D721Med (cell line): ENCODE results near the gene SEC16A.

ENCODE experiments used
- DNase-seq: peaks from one replicate; pipeline ENCODE4 v3.0.0; 2011; ENCODE audit warnings: low spot score; ENCODE audit not compliant: insufficient read length
- FAIRE-seq: peaks from 2 replicates; lab custom pipeline; 2011; peaks lifted over from hg19 to GRCh38; lab: Jason Lieb, UNC
- TF ChIP-seq, protein P1 (sequence below): IDR thresholded peaks from 2 replicates; pipeline ENCODE4 v1.5.1; 2012; ENCODE audit warnings: mild to moderate bottlenecking, control low read depth; ENCODE audit not compliant: insufficient read depth; ENCODE audit errors: missing control alignments

The SEC16A gene

DNA sequence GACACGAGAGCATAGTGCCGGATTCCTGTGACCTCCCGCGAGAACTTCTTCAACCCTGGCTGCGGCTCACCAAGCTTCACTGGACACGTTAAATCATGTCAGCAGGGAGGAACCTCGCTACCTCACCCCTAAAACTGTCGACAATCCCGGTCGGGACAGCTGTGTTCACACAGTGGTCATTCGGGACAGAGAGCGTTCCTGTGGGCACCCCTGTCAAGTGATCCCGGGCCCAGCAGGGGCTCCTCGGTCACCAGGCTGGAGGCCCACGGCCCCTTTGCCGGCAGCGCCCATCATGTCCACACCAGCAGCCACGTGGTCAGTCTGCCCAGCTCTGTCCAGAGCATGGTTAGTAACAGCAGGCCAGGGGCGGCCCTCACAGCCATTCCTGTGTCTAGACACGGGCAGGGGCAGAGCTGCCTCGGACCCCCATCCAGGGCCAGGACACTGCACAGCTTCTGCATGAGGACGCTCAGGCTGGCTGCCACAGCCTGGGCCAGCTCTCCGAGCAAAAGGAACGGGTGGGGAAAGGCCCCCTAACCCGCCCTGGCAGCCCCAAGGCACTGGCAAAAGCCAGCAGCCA, 46.7 kb downstream of the SEC16A start:
- TF ChIP-seq, protein P1, sequence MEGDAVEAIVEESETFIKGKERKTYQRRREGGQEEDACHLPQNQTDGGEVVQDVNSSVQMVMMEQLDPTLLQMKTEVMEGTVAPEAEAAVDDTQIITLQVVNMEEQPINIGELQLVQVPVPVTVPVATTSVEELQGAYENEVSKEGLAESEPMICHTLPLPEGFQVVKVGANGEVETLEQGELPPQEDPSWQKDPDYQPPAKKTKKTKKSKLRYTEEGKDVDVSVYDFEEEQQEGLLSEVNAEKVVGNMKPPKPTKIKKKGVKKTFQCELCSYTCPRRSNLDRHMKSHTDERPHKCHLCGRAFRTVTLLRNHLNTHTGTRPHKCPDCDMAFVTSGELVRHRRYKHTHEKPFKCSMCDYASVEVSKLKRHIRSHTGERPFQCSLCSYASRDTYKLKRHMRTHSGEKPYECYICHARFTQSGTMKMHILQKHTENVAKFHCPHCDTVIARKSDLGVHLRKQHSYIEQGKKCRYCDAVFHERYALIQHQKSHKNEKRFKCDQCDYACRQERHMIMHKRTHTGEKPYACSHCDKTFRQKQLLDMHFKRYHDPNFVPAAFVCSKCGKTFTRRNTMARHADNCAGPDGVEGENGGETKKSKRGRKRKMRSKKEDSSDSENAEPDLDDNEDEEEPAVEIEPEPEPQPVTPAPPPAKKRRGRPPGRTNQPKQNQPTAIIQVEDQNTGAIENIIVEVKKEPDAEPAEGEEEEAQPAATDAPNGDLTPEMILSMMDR = no peak
- DNase-seq (no peak), FAIRE-seq (no peak)

DNA sequence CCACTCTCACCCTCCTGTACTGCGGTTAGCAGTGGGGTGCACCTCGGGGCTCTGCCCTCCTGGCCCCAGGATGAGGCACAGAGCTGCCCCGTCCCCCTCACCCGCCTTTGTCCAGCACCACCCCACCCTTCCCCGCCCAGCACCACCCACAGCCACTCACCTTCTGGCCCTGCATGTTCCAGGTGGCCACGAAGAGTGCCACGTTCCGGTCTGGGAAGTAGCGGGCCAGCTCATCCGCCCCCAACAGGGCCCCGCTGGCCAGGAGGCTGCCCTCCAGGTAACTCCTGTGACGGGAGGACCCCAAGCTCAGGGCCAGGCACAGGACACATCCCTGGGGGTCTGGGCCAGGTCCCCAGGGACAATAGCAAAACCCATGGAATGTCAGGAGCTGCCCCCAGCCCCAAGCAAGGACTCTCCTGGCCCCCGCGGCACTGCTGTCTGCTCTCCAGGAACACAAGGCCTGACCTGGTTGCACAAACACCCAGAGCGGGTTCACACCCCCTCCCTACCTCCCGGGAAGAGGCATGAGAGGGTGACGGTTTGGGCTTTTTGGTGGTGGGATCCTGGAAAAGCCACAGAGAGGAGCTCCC, 48.2 kb downstream of the SEC16A start:
- FAIRE-seq (no peak), DNase-seq (no peak)
- TF ChIP-seq, protein P1 = no peak

DNA sequence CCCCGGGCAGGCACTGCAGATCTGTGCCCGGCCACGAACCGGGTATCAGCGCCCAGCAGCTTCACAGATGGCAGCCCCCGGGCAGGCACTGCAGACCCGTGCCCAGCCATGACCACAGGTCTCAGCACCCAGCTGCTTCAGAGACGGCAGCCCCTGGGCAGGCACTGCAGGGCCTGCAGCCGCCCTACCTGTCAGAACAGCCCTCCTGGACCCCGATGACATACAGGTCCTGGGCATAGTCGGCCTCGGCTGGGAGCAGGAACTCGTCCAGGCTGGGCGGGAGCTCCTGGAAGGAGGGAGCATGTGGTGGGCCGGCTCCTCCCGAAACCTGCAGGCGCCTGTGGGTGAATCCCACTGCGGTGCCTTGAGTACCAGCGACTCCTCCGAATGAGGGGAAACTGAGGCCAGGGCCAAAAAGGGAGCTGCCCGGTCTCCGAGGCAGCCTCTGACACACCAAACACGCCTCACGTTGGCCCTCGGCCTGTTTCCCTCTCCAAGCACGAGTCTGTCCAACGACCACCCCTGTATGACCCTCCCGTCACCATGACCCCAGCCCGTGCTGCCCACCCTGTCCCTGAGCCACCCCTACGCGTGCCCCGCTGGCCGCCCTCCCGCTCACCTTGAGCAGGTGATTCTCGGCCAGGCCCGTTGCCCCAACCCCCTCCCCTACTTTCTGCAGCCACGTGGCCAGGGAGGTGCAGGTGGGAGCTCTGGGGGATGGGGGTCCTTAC, 48.8 kb downstream of the SEC16A start:
- DNase-seq (no peak), FAIRE-seq (no peak)

DNA sequence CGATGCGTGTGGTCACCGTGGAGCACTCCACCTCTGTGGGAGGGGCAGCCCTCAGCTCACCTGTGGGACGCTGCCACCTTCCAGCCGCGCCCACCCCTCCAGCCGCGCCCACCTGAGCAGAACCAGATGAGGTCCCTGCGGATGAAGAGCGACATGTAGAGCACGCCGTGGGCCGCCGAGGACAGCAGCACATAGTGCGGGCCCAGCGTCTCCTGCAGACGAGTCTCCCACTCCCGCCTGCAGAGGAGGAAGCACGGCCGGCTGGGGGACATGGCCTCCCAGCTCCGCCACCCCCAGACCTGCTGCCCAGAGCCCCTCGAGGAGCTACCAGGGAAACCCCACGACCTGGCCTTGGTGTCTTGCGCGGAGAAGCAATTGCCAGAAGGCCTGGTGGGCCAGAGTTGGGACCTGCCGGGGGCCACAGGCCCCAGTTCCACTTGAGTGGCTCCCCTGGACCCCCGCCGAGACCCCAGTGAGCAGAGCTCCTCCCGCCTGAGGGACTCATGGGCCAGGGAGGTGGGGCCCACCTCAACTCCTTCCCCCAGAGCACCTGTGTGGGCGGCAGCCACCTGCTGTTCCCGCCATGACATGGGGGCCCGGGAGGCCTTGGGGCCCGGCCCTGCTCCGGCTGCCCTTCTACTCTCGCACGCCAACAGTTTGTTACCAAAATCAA, 49.7 kb downstream of the SEC16A start:
- DNase-seq (no peak), FAIRE-seq (no peak)
- TF ChIP-seq, protein P1 = no peak

More for the DNA sequence above, 48.8 kb downstream of the SEC16A start:
- TF ChIP-seq, protein P1 = no peak

DNA sequence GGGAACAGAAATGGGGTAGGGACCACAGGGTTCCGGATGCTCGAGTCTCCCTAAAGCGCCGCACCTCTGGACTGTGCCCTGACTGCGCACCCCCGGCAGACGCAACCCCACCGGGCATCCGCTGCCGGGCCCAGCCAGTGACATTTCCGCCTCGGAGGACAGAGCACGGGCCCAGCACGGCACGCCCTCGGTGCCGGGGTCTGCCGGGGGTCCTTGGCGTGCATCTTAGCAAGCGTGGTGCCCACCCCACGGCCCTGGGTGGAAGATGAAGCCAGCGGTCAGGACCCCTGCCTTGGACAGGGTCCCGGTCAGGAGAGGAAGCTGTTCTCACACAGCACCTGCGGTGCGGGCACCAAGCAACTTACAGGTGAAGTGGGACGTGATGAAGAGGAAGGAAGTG, 50.2 kb downstream of the SEC16A start:
- no peak for FAIRE-seq
- DNase-seq = no peak

DNA sequence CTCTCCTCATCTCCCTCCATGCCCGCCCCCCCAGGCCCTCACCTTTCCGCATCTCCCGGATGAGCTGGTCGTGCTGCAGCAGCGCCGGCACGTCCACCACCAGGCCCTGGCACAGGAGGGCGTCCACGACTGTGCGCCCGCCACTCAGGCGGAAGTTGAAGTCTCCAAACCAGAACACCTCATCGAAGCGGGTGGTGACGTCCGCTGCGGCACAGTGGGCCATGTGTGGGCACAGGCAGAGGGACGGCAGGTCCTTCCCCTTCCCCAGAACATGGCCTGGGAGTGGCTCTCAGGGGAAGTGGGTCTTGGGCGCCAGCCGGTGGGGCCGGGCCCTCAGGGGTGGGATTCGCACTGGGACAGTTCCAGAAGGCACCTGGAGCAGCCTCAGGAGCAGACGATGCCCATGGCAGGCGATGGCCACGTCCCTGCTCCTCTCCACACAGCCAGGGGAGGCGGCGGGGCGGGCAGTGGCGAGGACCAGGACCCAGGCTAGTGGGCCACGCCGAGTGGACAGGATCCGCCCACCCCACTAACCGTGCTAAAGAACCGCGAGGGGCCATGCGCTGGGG, 51.0 kb downstream of the SEC16A start:
- TF ChIP-seq, protein P1 = no peak
- FAIRE-seq = no peak

More for the DNA sequence above, 50.2 kb downstream of the SEC16A start:
- TF ChIP-seq, protein P1 = no peak

More for the DNA sequence above, 51.0 kb downstream of the SEC16A start:
- no peak for DNase-seq
